HEK293T (cell line): ENCODE data around the gene TRPC4AP.
"Not testable (repeated sequence)": the region's sequence is repeated elsewhere in the genome, so short reads cannot be mapped to it uniquely, and the experiment has no call there.

ENCODE experiments used
- CTCF ChIA-PET: fragments of 350-600 bp; formaldehyde crosslinking; extraction: SDS; loops from one replicate; lab custom pipeline; 2021; ENCODE audit warnings: antibody characterized with exemption, inconsistent platforms; lab: Yijun Ruan, JAX
- POLR2A ChIA-PET: fragments of 350-600 bp; formaldehyde crosslinking; extraction: SDS; loops from one replicate; lab custom pipeline; 2020; ENCODE audit warnings: antibody characterized with exemption, inconsistent platforms; lab: Yijun Ruan, JAX
- DNase-seq: peaks from one replicate; pipeline ENCODE4 v3.0.0; 2012; ENCODE audit warnings: mixed read lengths; ENCODE audit errors: extremely low spot score
- ARNT ChIP-seq: fragments of 450-650 bp; IDR thresholded peaks from 2 replicates; pipeline ENCODE4 v1.6.1; 2017; ENCODE audit warnings: mild to moderate bottlenecking
- BHLHE40 ChIP-seq: fragments of 450-650 bp; IDR thresholded peaks from 2 replicates; pipeline ENCODE4 v1.6.1; 2016; ENCODE audit warnings: mild to moderate bottlenecking, moderate library complexity, borderline replicate concordance
- CTBP1 ChIP-seq: fragments of 450-650 bp; IDR thresholded peaks from 2 replicates; pipeline ENCODE4 v1.6.1; 2016; ENCODE audit warnings: borderline replicate concordance
- ELF4 ChIP-seq: fragments of 450-650 bp; IDR thresholded peaks from 2 replicates; pipeline ENCODE4 v1.6.1; 2017; ENCODE audit warnings: antibody characterized with exemption
- FOXA1 ChIP-seq: fragments of 450-650 bp; IDR thresholded peaks from 2 replicates; pipeline ENCODE4 v1.6.1; 2016; ENCODE audit warnings: mild to moderate bottlenecking
- FOXK2 ChIP-seq: fragments of 450-650 bp; IDR thresholded peaks from 2 replicates; pipeline ENCODE4 v1.6.1; 2016; ENCODE audit warnings: mild to moderate bottlenecking
- FOXM1 ChIP-seq: fragments of 450-650 bp; IDR thresholded peaks from 2 replicates; pipeline ENCODE4 v1.6.1; 2017; ENCODE audit warnings: mild to moderate bottlenecking, borderline replicate concordance
- HDGF ChIP-seq: fragments of 450-650 bp; IDR thresholded peaks from 2 replicates; pipeline ENCODE4 v1.6.1; 2017; ENCODE audit warnings: antibody characterized with exemption, borderline replicate concordance
- L3MBTL2 ChIP-seq: fragments of 450-650 bp; conservative IDR thresholded peaks from 2 replicates; pipeline ENCODE4 v1.6.1; 2016; ENCODE audit warnings: mild to moderate bottlenecking
- LEF1 ChIP-seq: fragments of 450-650 bp; IDR thresholded peaks from 2 replicates; pipeline ENCODE4 v1.6.1; 2017; ENCODE audit warnings: mild to moderate bottlenecking, borderline replicate concordance
- NFRKB ChIP-seq: fragments of 450-650 bp; IDR thresholded peaks from 2 replicates; pipeline ENCODE4 v1.6.1; 2016; ENCODE audit warnings: mild to moderate bottlenecking, moderate library complexity
- SP1 ChIP-seq: fragments of 450-650 bp; IDR thresholded peaks from 2 replicates; pipeline ENCODE4 v1.6.1; 2017
- SUZ12 ChIP-seq: fragments of 450-650 bp; IDR thresholded peaks from 2 replicates; pipeline ENCODE4 v1.6.1; 2016; ENCODE audit warnings: mild to moderate bottlenecking
- TARDBP ChIP-seq: fragments of 450-650 bp; IDR thresholded peaks from 2 replicates; pipeline ENCODE4 v1.6.1; 2016
- ZNF384 ChIP-seq: fragments of 450-650 bp; IDR thresholded peaks from 2 replicates; pipeline ENCODE4 v1.6.1; 2016
- TF ChIP-seq, protein P1 (sequence below): fragments of 450-650 bp; IDR thresholded peaks from 2 replicates; pipeline ENCODE4 v1.6.1; 2016

Gene TRPC4AP

DNA sequence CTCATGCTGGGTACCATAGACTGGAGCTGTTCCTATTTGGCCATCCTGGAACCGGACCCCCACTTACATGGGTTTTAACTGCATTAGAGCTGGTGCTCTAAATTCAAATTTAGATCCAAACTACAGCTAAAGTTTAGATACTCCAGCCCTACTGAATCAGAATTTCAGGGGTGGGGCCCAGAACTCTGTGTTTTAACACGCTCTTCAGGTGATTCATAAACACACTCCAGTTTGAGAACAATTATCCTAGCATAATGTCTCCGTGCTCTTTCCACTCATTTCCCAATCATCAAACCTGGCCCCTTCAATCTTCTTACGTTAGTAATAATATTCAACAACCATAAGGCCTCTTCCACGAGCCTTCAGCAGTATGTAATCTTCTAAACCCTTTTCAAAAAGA, 15.3 kb downstream of the TRPC4AP start:
- ChIA-PET POLR2A (no interaction called here), CTCF (interaction anchor here (0.6 kb wide), 1 partner anchor 21 kb away, joined by 3 read pairs; no protein-coding TSS in a partner anchor)
- TF ChIP-seq NFRKB = no peak
- TF ChIP-seq FOXK2 = no peak
- no peak for TF ChIP-seq CTBP1
- TF ChIP-seq SP1 = no peak
- DNase-seq = no peak

DNA sequence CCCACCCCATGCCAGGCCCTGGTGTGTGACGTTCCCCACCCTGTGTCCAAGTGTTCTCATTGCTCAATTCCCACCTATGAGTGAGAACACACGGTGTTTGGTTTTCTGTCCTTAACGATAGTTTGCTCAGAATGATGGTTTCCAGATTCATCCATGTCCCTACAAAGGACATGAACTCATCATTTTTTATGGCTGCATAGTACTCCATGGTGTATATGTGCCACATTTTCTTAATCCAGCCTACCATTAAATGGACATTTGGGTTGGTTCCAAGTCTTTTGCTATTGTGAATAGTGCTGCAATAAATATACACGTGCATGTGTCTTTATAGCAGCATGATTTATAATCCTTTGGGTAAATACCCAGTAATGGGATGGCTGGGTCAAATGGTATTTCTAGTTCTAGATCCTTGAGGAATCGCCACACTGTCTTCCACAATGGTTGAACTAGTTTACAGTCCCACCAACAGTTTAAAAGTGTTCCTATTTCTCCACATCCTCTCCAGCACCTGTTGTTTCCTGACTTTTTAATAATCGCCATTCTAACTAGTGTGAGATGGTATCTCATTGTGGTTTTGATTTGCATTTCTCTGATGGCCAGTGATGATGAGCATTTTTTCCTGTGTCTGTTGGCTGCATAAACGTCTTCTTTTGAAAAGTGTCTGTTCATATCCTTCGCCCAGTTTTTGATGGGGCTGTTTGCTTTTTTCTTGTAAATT, 21.0 kb downstream of the TRPC4AP start:
- DNase-seq, CTCF ChIA-PET, POLR2A ChIA-PET: not testable (repeated sequence)

DNA sequence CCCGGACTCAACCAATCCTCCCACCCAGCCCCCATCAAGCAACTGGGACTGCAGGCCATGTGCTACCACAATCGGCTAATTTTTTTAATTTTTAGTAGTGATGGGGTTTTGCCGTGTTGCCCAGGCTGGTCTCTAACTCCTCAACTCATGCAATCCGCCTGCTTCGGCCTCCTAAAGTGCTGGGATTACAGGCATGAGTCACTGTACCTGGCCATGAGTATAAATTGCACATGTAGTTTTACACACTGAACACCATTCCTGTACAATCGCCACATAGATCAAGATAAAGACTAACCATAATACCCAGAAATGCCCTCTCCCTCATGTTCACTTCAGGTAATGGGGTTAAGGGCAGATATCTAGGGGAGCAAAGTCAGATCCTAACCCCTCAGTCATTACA, 26.4 kb downstream of the TRPC4AP start:
- DNase-seq = no peak
- ChIA-PET CTCF (no interaction called here), POLR2A (no interaction called here)
- no peak for TF ChIP-seq FOXA1
- no peak for TF ChIP-seq FOXK2
- TF ChIP-seq, protein P1, sequence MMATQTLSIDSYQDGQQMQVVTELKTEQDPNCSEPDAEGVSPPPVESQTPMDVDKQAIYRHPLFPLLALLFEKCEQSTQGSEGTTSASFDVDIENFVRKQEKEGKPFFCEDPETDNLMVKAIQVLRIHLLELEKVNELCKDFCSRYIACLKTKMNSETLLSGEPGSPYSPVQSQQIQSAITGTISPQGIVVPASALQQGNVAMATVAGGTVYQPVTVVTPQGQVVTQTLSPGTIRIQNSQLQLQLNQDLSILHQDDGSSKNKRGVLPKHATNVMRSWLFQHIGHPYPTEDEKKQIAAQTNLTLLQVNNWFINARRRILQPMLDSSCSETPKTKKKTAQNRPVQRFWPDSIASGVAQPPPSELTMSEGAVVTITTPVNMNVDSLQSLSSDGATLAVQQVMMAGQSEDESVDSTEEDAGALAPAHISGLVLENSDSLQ = no peak
- no peak for TF ChIP-seq FOXM1
- TF ChIP-seq L3MBTL2 = no peak
- TF ChIP-seq SUZ12 = no peak
- TF ChIP-seq NFRKB = no peak
- no peak for TF ChIP-seq ELF4
- TF ChIP-seq HDGF = no peak
- TF ChIP-seq ARNT = no peak
- TF ChIP-seq LEF1 = no peak
- no peak for TF ChIP-seq SP1
- TF ChIP-seq TARDBP = no peak
- no peak for TF ChIP-seq CTBP1
- no peak for TF ChIP-seq ZNF384
- TF ChIP-seq BHLHE40 = no peak

DNA sequence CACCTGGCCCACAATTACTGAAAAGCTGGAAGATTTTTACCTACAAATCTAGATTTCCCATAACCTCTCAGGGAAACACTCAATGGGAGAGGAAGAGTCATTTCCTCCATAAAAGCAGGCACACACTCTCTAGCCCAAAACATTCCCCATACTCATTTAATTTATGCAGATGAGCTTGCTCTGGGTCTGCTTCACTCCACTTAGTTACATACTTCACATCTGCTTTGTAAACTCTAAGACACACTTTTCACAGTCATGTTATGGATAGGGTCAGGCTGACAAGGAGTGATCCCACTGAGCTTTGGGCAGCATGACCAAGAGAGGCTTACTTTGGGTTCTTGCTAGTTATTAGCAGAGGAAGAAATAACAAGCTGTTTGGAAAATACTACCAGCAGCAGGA, 27.4 kb downstream of the TRPC4AP start:
- ChIA-PET CTCF (no interaction called here), POLR2A (no interaction called here)
- DNase-seq = no peak
- TF ChIP-seq LEF1 (no peak), FOXA1 (no peak), ZNF384 (no peak), ELF4 (no peak), BHLHE40 (no peak), TARDBP (no peak), L3MBTL2 (no peak), ARNT (no peak), SP1 (no peak), FOXK2 (no peak), FOXM1 (no peak), NFRKB (no peak), HDGF (no peak), SUZ12 (no peak), CTBP1 (no peak)
- TF ChIP-seq, protein P1 = no peak

DNA sequence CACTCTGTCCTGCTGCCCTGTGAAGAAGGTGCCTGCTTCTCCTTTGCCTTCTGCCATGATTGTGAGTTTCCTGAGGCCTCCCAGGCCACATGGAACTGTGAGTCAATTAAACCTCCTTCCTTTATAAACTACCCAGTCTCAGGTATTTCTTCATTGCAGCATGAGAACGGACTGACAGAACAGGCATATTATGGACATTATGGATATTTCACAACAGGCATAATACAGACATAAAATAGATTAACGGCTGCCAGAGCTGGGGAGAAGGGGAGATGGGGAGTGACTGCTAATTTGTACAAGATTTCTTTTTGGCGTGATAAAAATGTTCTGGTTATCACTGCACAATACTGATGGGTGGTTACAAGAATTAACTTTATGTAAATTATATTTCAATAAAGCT, 29.4 kb downstream of the TRPC4AP start:
- ChIA-PET POLR2A (interaction anchor here (0.9 kb wide), 1 partner anchor 29 kb away, joined by 5 read pairs; no protein-coding TSS in a partner anchor), CTCF (no interaction called here)
- no peak for DNase-seq
- TF ChIP-seq FOXK2 (no peak), SP1 (no peak), L3MBTL2 (no peak)

DNA sequence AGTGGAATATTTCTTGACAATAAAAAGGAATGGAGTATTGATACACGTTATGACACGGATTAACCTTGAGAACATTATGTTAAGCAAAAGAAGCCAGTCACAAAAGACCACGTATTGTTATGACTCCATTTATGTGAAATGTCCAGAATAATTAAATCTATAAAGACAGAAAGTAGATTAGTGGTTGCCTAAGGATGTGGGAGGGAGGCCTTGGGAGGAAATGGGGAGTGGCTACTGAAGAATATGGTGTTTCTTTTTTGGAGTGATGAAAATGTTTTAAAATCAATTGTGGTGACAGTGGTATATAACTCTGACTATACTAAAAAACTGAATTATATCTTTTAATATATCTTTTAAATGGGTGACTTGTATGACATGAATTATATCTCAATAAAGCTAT, 30.1 kb downstream of the TRPC4AP start:
- ChIA-PET POLR2A (no interaction called here), CTCF (no interaction called here)
- no peak for DNase-seq
- no peak for TF ChIP-seq ZNF384
- TF ChIP-seq FOXM1 = no peak
- TF ChIP-seq NFRKB = no peak
- no peak for TF ChIP-seq SP1
- no peak for TF ChIP-seq ELF4

DNA sequence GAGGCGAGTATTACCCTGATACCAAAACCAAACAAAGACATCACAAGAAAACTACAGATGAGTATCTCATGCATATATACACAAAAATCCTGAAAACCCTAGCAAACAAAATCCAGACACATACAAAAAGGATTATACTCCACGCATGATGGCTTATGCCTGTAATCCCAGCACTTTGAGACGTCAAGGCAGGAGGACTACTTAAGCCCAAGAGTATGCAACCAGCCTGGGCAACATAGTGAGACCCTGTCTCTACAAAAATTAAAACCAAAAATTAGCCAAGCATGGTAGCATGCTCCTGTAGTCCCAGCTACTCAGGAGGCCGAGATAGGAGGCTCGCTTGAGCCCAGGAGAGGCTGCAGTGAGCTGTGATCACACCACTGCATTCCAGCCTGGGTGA, 32.4 kb downstream of the TRPC4AP start:
- TF ChIP-seq ELF4 (no peak), TARDBP (no peak), ARNT (no peak), L3MBTL2 (no peak), FOXM1 (no peak), SUZ12 (no peak), HDGF (no peak)
- TF ChIP-seq, protein P1 = no peak
- CTCF ChIA-PET = no interaction called here
- DNase-seq = no peak
- POLR2A ChIA-PET = no interaction called here
